ES-I3 (cell line): ENCODE measurements around the gene PNLIPRP3.
"Not testable (repeated sequence)": the region's sequence is repeated elsewhere in the genome, so short reads cannot be mapped to it uniquely, and the experiment has no call there.

Experiments used
- H3K36me3 ChIP-seq: 2 replicates; pipeline ENCODE4 v1.6.1; 2013; ENCODE audit warnings: mild to moderate bottlenecking, low read length, control low read depth, moderate library complexity; ENCODE audit not compliant: insufficient read depth
- H3K4me1 ChIP-seq: 2 replicates; pipeline ENCODE4 v1.6.1; 2013; ENCODE audit warnings: mild to moderate bottlenecking, control low read depth, low read length; ENCODE audit not compliant: insufficient read depth
- H3K9ac ChIP-seq: 2 replicates; pipeline ENCODE4 v1.6.1; 2013; ENCODE audit warnings: low read depth, mild to moderate bottlenecking, low read length, moderate library complexity
- H3K9me3 ChIP-seq: 2 replicates; pipeline ENCODE4 v1.6.1; 2013; ENCODE audit warnings: mild to moderate bottlenecking, low read length, moderate library complexity; ENCODE audit not compliant: control insufficient read depth, insufficient read depth

PNLIPRP3 gene

DNA sequence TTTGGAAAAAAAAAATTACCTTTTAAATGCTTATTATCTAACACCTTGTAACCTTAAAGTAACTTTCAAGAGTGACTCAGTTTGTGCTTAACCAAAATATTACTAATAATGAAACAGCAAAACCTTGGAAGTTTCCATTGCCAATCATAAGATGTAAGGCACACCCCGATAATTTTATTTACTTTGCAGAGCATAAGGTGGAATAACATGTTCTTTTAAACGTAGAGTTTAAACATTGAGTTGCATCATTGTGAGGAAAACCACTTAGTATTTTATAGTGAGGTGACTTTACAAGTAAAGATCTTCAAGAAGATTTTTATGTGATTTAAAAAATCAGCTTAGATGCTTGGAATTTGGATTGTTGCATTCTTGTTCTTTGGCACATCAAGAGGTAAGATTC, at the start of gene PNLIPRP3:
Gene PNLIPRP3 (plus strand): TSS at position 177 of the 400 bp plus-strand sequence. CDS start 166 bp downstream, at position 343.
- Histone ChIP-seq H3K9ac (no peak within 1 kb of the TSS), H3K9me3 (no peaks in the 10 kb centered on the region), H3K4me1 (no peaks in the 10 kb centered on the region), H3K36me3 (no peaks in the 10 kb centered on the region)

DNA sequence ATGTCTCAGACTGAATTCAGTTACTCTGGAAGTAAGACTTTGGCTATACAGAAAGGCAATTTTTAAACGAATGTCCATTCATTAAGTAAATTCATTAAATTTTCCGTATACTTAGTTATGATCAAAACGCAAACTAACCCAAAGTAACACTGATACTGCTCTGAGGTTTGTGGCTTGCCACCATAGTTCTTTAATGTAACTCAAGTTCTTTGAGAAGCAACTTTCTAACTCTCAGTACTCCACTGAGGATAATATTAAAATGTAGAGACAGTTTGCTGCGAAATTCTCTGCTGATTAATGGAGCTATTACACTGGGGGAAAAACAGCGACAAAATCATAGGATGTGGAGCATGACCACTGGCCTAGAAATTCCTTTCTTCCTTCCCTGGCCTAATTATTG, 45.4 kb upstream of the PNLIPRP3 start:
- Histone ChIP-seq H3K9ac (no peak overlapping the region), H3K9me3 (no peaks in the 10 kb centered on the region), H3K36me3 (no peaks in the 10 kb centered on the region), H3K4me1 (peaks cover 5% of the 10 kb centered on the region; the same call in 1 of the 2 replicates)

- Histone ChIP-seq H3K9ac (no peak overlapping the region), H3K36me3 (no peaks in the 10 kb centered on the region), H3K9me3 (no peaks in the 10 kb centered on the region), H3K4me1 (peaks cover 9% of the 10 kb centered on the region; the same call in 1 of the 2 replicates)
These were observed 42.3 kb upstream of the PNLIPRP3 start for GRCh38 chr10:116385311-116385710.

DNA sequence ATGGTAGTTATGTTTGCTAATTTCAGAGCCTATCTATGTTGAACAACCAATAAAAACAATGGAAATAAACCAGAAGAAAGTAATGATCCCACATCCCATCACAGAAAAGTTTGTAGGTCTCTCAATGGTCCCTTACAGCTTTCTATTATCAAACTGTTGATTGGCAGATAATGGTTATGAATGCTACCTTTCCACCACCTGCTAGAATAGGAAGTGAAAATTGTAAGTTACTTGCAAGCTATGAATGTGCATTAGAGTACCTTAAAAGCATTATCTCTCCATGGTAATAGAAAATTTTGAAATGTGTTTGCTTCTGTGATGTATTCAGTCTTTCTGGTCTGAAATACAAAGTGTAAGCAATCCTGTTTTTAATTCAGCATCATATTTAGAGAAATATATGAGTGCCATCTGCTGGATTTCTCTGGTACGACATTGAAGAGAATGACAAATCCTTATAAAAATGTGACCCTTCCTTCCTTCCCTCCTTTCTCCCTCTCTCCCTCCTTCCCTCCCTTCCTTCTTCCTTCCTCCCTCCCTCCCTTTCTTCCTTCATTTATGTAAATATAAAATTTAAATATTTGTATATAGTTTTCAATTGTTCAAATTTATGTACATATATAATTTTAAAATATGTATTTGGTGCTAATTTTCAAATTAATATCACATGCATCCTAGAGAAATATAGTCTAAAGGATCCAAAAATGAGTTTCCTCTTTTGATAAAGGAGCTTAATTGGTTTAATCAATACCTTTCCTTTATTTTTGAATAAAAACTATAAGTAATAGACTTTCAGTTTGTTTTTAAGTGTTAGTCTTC, 41.4 kb upstream of the PNLIPRP3 start:
- peaks cover 9% of the 10 kb centered on the region; the same call in 1 of the 2 replicates for H3K4me1 ChIP-seq
- no peaks in the 10 kb centered on the region for H3K9me3 ChIP-seq
- no peaks in the 10 kb centered on the region for H3K36me3 ChIP-seq
- H3K9ac ChIP-seq: no peak overlapping the region

GRCh38 chr10:116393246-116393831, 34.3 kb upstream of the PNLIPRP3 start:
- not testable (repeated sequence) for H3K9me3 ChIP-seq, H3K9ac ChIP-seq, H3K36me3 ChIP-seq, H3K4me1 ChIP-seq

DNA sequence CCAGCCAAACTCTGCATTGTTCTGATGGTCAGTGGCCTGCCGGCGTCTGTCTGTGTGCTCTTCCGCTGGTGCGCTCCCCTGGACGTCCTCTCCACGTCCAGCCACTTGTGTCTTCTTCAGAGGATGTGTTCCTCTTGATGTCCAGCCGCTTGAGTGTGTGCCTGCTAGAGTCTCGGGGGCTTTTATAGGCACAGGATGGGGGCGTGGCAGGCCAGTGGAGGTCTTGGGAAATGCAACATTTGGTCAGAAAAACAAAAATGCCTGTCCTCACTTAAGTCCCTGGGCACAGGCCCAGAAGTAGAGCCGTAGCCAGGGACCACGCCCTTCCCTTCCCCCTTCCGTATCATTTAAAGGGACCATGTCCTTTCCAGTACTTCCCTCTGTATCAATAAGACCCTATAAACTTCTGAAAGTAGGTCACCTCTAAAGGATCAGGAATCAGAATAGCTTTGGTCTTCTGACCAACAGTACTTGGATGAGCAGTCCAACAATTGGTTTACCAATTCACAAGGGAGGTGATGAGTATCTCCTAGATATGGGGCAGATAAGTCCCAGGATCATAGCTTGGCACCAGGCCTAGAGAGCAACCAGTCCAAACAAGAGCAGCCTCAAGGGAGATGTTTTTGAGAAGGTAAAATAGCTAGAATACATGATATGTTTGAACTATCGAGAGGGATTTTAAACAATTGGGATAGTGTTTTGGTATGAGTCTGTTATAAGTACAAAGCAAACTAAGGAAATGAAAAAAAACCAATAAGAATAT, 32.2 kb upstream of the PNLIPRP3 start:
- Histone ChIP-seq H3K4me1 (peaks cover 8% of the 10 kb centered on the region), H3K36me3 (no peaks in the 10 kb centered on the region), H3K9ac (no peak overlapping the region), H3K9me3 (no peaks in the 10 kb centered on the region)

DNA sequence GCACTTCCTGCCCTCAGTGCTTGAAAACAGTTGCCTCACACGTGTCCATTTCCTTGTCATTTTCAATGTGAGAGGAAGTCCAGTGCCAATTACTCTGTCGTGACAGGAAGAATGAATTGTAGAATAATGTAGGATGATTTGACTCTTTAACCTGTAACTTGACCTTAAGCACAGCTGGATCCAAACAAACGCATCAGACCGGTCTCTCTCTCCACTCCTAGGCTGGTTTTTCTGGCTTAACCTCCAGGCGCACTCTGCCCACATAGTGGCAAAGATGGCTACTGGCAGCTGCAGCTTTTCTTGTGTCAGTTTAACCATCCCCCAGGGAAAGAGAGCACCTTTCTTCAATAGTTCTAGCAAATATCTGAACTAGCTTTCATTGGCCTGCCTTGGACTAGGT, 29.4 kb upstream of the PNLIPRP3 start:
- H3K4me1 ChIP-seq: peaks cover 8% of the 10 kb centered on the region
- H3K9ac ChIP-seq: no peak overlapping the region
- H3K36me3 ChIP-seq: no peaks in the 10 kb centered on the region
- no peaks in the 10 kb centered on the region for H3K9me3 ChIP-seq

- no peaks in the 10 kb centered on the region for H3K36me3 ChIP-seq
- H3K9me3 ChIP-seq: no peaks in the 10 kb centered on the region
These were observed 24.8 kb upstream of the PNLIPRP3 start for GRCh38 chr10:116402858-116403257.

GRCh38 chr10:116403740-116404250, 23.9 kb upstream of the PNLIPRP3 start:
- no peak overlapping the region for H3K9ac ChIP-seq
- H3K9me3 ChIP-seq: no peaks in the 10 kb centered on the region
- H3K36me3 ChIP-seq: no peaks in the 10 kb centered on the region
- H3K4me1 ChIP-seq: no peaks in the 10 kb centered on the region

More at GRCh38 chr10:116402858-116403257, 24.8 kb upstream of the PNLIPRP3 start:
- H3K9ac ChIP-seq: no peak overlapping the region
- H3K4me1 ChIP-seq: peaks cover 7% of the 10 kb centered on the region

DNA sequence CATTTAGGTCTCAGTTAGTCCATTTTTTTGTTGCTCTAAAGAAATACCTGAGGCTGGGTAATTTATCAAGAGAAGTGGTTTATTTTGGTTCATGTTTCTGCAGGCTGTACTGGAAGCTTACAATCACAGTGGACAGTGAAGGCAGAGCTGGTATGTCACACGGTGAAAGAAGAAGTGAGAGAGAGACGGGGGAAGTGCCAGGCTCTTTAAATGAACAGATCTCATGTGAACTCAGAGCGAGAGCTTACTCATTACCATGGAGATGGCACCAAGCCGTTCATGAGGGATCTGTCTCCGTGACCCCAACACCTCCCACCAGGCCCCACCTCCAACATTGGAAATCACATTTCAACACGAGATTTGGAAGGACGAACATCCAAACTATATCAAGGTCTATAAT, 18.9 kb upstream of the PNLIPRP3 start:
- no peaks in the 10 kb centered on the region for H3K9me3 ChIP-seq
- H3K4me1 ChIP-seq: no peaks in the 10 kb centered on the region
- H3K36me3 ChIP-seq: no peaks in the 10 kb centered on the region
- H3K9ac ChIP-seq: no peak overlapping the region

- no peaks in the 10 kb centered on the region for H3K36me3 ChIP-seq
- no peaks in the 10 kb centered on the region for H3K4me1 ChIP-seq
- H3K9ac ChIP-seq: no peak overlapping the region
- no peaks in the 10 kb centered on the region for H3K9me3 ChIP-seq
These were observed 17.3 kb upstream of the PNLIPRP3 start for GRCh38 chr10:116410351-116410750.

GRCh38 chr10:116417821-116418220, 9.8 kb upstream of the PNLIPRP3 start:
- no peaks in the 10 kb centered on the region for H3K36me3 ChIP-seq
- H3K4me1 ChIP-seq: no peaks in the 10 kb centered on the region
- no peaks in the 10 kb centered on the region for H3K9me3 ChIP-seq
- H3K9ac ChIP-seq: no peak overlapping the region

- Histone ChIP-seq H3K9ac (no peak overlapping the region), H3K36me3 (no peaks in the 10 kb centered on the region), H3K9me3 (no peaks in the 10 kb centered on the region), H3K4me1 (no peaks in the 10 kb centered on the region)
These were observed 9.3 kb upstream of the PNLIPRP3 start for GRCh38 chr10:116418389-116418788.

DNA sequence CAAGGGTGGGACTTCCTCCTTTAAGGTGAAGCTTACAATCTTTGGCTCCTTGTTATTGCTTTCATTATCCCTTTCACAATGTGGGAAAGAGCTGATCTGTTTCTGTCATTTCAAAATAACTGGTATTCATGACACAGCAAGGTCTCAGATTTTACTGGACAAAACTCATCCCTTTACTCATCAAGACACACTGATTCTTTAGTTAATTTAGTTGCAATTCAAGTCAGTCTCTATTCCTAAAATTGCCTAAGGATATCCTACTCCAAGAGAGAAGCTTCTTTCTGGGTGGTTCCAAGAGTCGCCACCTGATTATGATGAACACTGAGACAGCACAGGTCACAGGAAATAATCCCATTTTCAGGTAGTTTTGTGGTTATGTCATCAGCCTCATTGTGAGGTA, 5.8 kb upstream of the PNLIPRP3 start:
- H3K36me3 ChIP-seq: no peaks in the 10 kb centered on the region
- H3K4me1 ChIP-seq: no peaks in the 10 kb centered on the region
- H3K9me3 ChIP-seq: no peaks in the 10 kb centered on the region
- no peak overlapping the region for H3K9ac ChIP-seq
